Gastroesophageal sphincter (tissue), 4 donors: ENCODE results near the gene VPS37C. TPM values are rescaled to one million over a fixed set of nuclear protein-coding genes. Genes with fewer than 3 reads are reported as not detected.

Experiments
- ATAC-seq: fragments of 150-250 bp; one replicate; pipeline ENCODE4 v1.9.1; 2016; ENCODE audit warnings: mild to moderate bottlenecking, moderate library complexity
- H3K27ac ChIP-seq, 4 donors: fragments of 200-600 bp; sonication (generic) in 3 of 4; 1 replicate in 3 of 4; 2 replicates in 1 of 4; pipeline ENCODE4 v1.5.1; 2016 to 2019
- H3K27me3 ChIP-seq: fragments of 200-600 bp; sonication (generic); one replicate; pipeline ENCODE4 v1.5.1; 2019
- H3K36me3 ChIP-seq, 2 donors: fragments of 200-600 bp; sonication (generic); one replicate each; pipeline ENCODE4 v1.5.1; 2019; ENCODE audit warnings: control low read depth in 1 of 2
- H3K4me1 ChIP-seq, 3 donors: fragments of 200-600 bp; sonication (generic); 1 replicate in 2 of 3; 2 replicates in 1 of 3; pipeline ENCODE4 v1.5.1; 2016 to 2019; ENCODE audit warnings: control low read depth in 2 of 3
- H3K4me3 ChIP-seq, 2 donors: fragments of 200-600 bp; sonication (generic); one replicate each; pipeline ENCODE4 v1.5.1; 2019; ENCODE audit warnings: mild to moderate bottlenecking in 1 of 2, moderate library complexity in 1 of 2
- H3K9me3 ChIP-seq, 3 donors: fragments of 200-600 bp; sonication (generic); one replicate each; pipeline ENCODE4 v1.5.1; 2017 to 2019; ENCODE audit warnings: control low read depth in 2 of 3
- EP300 ChIP-seq: sonication (generic); formaldehyde crosslinking; IDR thresholded peaks from one replicate; pipeline ENCODE4 v1.6.1; 2017; ENCODE audit warnings: antibody characterized with exemption, mild to moderate bottlenecking
- POLR2A ChIP-seq, 2 donors: fragments of 450-650 bp; IDR thresholded peaks; one replicate each; pipeline ENCODE4 v1.6.1; 2017; ENCODE audit warnings: antibody characterized with exemption in 2 of 2, mild to moderate bottlenecking in 2 of 2, moderate library complexity in 1 of 2
- POLR2AphosphoS5 ChIP-seq: sonication (generic); formaldehyde crosslinking; IDR thresholded peaks from one replicate; pipeline ENCODE4 v1.6.1; 2017; ENCODE audit warnings: antibody characterized with exemption
- WGBS, 2 donors: methylation state at CpG; one replicate each; pipeline ENCODE4 v1.1.5; 2018; ENCODE audit warnings: low coverage in 1 of 2; 5-methylcytosine and 5-hydroxymethylcytosine counted together
- total RNA-seq, 4 donors: library from RNA; depleted of rRNA; stranded (reverse); fragments of >200 nt; gene quantifications; one replicate each; pipeline ENCODE4 v1.1.0, GENCODE V29; 2016
- TF ChIP-seq, protein P1 (sequence below), 4 experiments: fragments of 200-600 bp in 2 of 4; fragments of 450-650 bp in 2 of 4; sonication (generic) in 1 of 4; IDR thresholded peaks; one replicate each; pipeline ENCODE4 v1.5.1; 2017 to 2019; ENCODE audit warnings: antibody characterized with exemption in 4 of 4, mild to moderate bottlenecking in 2 of 4, moderate library complexity in 2 of 4

VPS37C gene
- total RNA-seq, 4 donors from 2014 or later, result 19.1 to 41.9 (median 25.5) TPM

DNA sequence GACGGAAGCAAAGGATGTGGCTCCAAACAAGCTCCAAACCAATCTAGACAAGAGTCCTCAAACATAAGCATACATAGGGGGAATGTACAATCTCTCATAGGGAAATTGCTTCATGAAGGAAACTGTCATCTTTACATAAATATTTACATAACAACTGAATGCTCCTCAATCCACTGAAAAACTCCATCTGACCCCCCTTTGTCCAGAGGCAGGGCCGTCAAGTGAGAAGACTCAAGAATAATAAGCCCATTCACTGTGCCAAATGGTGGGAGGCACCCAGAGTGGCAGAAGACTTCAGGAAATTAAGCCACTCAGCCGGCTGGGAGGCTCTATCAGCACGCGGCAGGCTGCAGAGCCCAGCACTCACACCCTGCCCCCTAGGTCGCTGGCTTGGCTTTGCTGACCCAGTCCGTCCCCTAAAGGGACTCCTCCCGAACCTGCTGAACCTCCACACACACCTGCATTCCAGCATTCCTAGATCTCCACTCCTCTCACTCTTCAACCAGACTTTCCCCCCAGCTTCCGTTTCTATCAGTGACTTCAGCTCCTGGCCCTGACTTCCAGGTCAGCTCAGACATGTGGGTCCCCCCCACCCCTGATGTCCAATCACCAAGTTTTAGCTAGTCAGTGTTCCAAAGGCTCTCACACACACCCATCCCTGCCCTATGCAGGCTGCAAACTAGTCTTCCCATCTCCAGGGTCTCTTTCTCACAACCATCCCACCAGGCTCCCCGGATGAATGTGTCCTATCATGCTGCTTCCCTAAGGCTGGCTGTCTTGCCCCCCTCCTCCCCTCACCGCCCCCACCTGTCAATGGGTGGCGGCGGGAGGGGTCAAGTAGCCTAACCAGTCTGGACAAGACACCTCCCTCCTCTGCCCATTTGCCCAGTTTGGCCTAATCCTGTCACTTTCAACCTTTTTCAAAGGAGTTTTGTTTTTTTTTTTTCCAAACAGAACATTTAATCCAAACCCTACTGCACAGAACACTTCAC is 11.3 kb downstream of the VPS37C start:
- Histone ChIP-seq H3K27ac (peak overlapping the region in 3 of 4 donors; percentile 85 to 90 (median 89)), H3K4me3 (no peak overlapping the region), H3K27me3 (no peaks in the 10 kb centered on the region), H3K9me3 (peaks cover 0 to 6% (median 0%) of the 10 kb centered on the region in 3 donors), H3K36me3 (peaks cover 0 to 4% of the 10 kb centered on the region in 2 donors), H3K4me1 (peaks cover 10 to 92% (median 37%) of the 10 kb centered on the region in 3 donors)
- 7 to 26% methylated on average over 3 to 12 of the region's 13 CpGs for WGBS, 2 donors
- no peak for ATAC-seq
- TF ChIP-seq POLR2AphosphoS5, result no peak
- TF ChIP-seq, protein P1, sequence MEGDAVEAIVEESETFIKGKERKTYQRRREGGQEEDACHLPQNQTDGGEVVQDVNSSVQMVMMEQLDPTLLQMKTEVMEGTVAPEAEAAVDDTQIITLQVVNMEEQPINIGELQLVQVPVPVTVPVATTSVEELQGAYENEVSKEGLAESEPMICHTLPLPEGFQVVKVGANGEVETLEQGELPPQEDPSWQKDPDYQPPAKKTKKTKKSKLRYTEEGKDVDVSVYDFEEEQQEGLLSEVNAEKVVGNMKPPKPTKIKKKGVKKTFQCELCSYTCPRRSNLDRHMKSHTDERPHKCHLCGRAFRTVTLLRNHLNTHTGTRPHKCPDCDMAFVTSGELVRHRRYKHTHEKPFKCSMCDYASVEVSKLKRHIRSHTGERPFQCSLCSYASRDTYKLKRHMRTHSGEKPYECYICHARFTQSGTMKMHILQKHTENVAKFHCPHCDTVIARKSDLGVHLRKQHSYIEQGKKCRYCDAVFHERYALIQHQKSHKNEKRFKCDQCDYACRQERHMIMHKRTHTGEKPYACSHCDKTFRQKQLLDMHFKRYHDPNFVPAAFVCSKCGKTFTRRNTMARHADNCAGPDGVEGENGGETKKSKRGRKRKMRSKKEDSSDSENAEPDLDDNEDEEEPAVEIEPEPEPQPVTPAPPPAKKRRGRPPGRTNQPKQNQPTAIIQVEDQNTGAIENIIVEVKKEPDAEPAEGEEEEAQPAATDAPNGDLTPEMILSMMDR (IDR thresholded peaks at IDR 0.05), result no peak
- TF ChIP-seq POLR2A (IDR thresholded peaks at IDR 0.05), result no peak
- no peak for TF ChIP-seq EP300

DNA sequence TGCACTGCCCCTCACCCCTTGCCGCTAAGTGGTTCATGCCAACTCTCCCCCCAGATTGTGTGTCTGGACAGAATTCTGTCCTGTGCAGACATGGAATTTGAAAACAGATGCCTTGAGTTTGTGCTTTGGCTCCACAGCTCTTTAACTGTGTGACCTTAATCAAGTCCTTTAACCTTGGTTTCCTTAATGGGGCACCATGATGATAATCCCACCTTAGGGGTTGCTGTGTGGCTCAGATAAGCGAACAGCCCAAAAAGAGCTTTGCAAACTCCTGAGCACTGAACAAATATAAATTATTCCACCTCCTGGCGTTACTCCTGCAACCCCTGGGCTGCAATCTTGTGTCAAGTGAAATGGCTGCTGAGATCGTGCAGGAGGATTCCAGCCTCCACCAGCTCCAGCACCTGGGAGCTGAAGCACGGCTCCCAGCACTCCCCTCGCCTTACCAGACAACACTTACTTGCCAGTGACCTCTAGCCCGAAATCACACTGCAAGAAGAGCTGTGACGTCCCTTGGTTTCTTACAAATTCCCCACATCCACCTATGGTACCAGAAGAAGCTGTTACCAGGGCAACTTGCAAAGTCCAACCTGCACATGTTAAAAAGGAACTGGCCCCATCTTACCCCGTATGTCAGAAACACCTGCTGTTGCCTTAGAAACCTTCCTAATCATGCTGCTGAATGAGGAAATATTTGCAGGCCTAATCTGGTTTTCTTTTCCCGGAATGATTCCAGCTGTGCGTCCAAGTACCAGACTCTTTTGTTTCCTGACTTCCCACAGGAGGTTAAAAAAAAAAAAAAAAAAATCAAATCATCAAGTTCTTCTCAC is 13.2 kb downstream of the VPS37C start:
- no peaks in the 10 kb centered on the region for H3K27me3 ChIP-seq
- H3K4me1 ChIP-seq, result peaks cover 9 to 79% (median 30%) of the 10 kb centered on the region in 3 donors
- no peak for TF ChIP-seq POLR2AphosphoS5
- no peak for TF ChIP-seq POLR2A (IDR thresholded peaks at IDR 0.05)
- TF ChIP-seq EP300, result no peak
- TF ChIP-seq, protein P1 (IDR thresholded peaks at IDR 0.05), result no peak
- H3K9me3 ChIP-seq, result no peaks in the 10 kb centered on the region
- no peak overlapping the region for H3K27ac ChIP-seq
- 38 to 44% methylated on average over 10 of the region's 11 CpGs for WGBS, 2 donors
- no peak overlapping the region for H3K4me3 ChIP-seq
- no peak for ATAC-seq
- no peaks in the 10 kb centered on the region for H3K36me3 ChIP-seq

DNA sequence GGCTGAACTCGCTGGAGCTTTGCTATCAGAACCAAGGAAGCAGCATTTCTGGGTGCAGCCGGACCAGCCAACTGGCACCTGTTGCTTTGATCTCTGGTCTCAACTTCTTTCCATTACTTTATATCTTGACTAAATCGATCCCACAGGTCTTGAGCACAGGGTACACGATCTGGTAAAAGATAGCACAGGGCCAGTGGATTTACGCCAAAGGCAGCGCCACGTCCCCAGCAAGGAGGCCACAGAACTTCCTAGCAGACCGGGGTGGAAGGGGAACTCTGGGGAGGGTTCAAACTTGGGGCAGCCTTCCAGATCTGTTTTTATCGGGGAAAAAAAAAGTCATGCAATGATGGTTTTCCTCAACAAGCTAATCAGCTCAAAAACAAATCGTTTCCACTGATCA is 14.0 kb downstream of the VPS37C start:
- H3K27me3 ChIP-seq, result no peaks in the 10 kb centered on the region
- TF ChIP-seq POLR2AphosphoS5 (no peak), POLR2A (IDR thresholded peaks at IDR 0.05) (no peak), EP300 (no peak)
- TF ChIP-seq, protein P1 (IDR thresholded peaks at IDR 0.05), result no peak
- H3K36me3 ChIP-seq, result no peaks in the 10 kb centered on the region
- 60% methylated on average over 4 of the region's 10 CpGs; no CpG with 5 or more reads in 1 of the 2 donors for WGBS, 2 donors
- no peak overlapping the region for H3K4me3 ChIP-seq
- no peak for ATAC-seq
- peaks cover 4 to 71% (median 25%) of the 10 kb centered on the region in 3 donors for H3K4me1 ChIP-seq
- H3K9me3 ChIP-seq, result no peaks in the 10 kb centered on the region
- no peak overlapping the region for H3K27ac ChIP-seq

DNA sequence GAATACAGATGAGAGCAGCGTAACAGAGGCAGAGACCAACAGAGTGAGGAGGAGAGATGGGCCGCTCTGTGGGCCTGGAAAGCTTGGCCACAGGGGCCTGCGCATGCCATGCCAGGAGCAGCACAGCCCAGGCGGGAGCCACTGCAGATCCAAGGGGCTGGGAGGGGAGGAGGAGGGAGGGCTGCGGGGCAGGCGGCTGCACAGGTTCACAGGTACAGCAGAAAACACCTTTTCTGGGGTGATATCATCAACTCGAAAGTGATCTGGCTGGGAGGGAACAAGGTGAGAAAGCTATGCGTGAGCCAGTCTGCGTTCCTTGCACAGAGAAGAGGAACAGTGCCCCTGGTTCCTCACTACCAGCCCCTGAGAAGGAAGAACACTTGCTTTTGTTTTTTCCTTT is 14.8 kb downstream of the VPS37C start:
- ATAC-seq, result no peak
- WGBS, 2 donors, result 95% methylated on average over 9 of the region's 9 CpGs; no CpG with 5 or more reads in 1 of the 2 donors
- H3K4me3 ChIP-seq, result no peak overlapping the region

More for the DNA sequence above, 14.8 kb downstream of the VPS37C start:
- H3K27ac ChIP-seq, result no peak overlapping the region
- H3K36me3 ChIP-seq, result no peaks in the 10 kb centered on the region
- H3K27me3 ChIP-seq, result no peaks in the 10 kb centered on the region
- no peaks in the 10 kb centered on the region for H3K9me3 ChIP-seq
- TF ChIP-seq, protein P1 (IDR thresholded peaks at IDR 0.05), result no peak
- TF ChIP-seq POLR2A (IDR thresholded peaks at IDR 0.05), result no peak
- TF ChIP-seq EP300, result no peak
- no peak for TF ChIP-seq POLR2AphosphoS5
- H3K4me1 ChIP-seq, result peaks cover 4 to 69% (median 21%) of the 10 kb centered on the region in 3 donors
